OCI-LY3 (cell line): ENCODE measurements around the gene STAT6.

Experiments
- CTCF ChIP-seq: fragments of 200-600, 300-600 bp; sonication (generic); IDR thresholded peaks from 2 replicates; pipeline ENCODE4 v1.5.1; 2014; ENCODE audit warnings: antibody characterized with exemption, low read length, low read depth
- EZH2phosphoT487 ChIP-seq: fragments of 200-600 bp; shearing (Covaris generic); IDR thresholded peaks from 2 replicates; pipeline ENCODE4 v1.6.1; 2018; ENCODE audit warnings: antibody characterized with exemption, mixed run types, low read depth

GRCh38 chr12:57143454-57143853 is 32.3 kb upstream of the STAT6 start:
- TF ChIP-seq CTCF, result no peak
- TF ChIP-seq EZH2phosphoT487, result no peak
